ENCODE data around the gene ADRM1.
A peak's percentile ranks its signal among the peaks of the same experiment; 100 is the strongest.

The ADRM1 gene

GRCh38 chr20:62298577-62299249 lies 4.1 kb upstream of the ADRM1 start:
- no peak for DNase-seq

GRCh38 chr20:62299666-62300236 lies 3.0 kb upstream of the ADRM1 start:
- no peak for DNase-seq

GRCh38 chr20:62300319-62300718 lies 2.5 kb upstream of the ADRM1 start:
- no peak for DNase-seq

- DNase-seq, result no peak
These were observed 1.6 kb upstream of the ADRM1 start for GRCh38 chr20:62301111-62301668.

- peak; percentile 95 to 97 for DNase-seq
These were observed 940 bp upstream of the ADRM1 start for GRCh38 chr20:62301773-62302340.

- no peak for DNase-seq
These were observed 204 bp downstream of the ADRM1 start for GRCh38 chr20:62303062-62303339.

- peak in 1 of 2 experiments; percentile 15 for DNase-seq
These were observed 786 bp downstream of the ADRM1 start for GRCh38 chr20:62303340-62304226.

- peak in 1 of 2 experiments; percentile 8 for DNase-seq
These were observed 1.7 kb downstream of the ADRM1 start for GRCh38 chr20:62304331-62305148.

GRCh38 chr20:62305149-62305764 lies 2.5 kb downstream of the ADRM1 start:
- peak; percentile 66 to 83 for DNase-seq

- DNase-seq, result peak; percentile 96 to 97
These were observed 3.1 kb downstream of the ADRM1 start for GRCh38 chr20:62305765-62306413.

- DNase-seq, result peak in 1 of 2 experiments; percentile 12
These were observed 3.8 kb downstream of the ADRM1 start for GRCh38 chr20:62306414-62307187.

- no peak for DNase-seq
These were observed 4.7 kb downstream of the ADRM1 start for GRCh38 chr20:62307226-62308101.

GRCh38 chr20:62308102-62308822 lies 5.5 kb downstream of the ADRM1 start:
- DNase-seq, result no peak

GRCh38 chr20:62309198-62309944 lies 6.6 kb downstream of the ADRM1 start:
- DNase-seq, result no peak

- no peak for DNase-seq
These were observed 7.4 kb downstream of the ADRM1 start for GRCh38 chr20:62309947-62310756.

- no peak for DNase-seq
These were observed 7.9 kb downstream of the ADRM1 start for GRCh38 chr20:62310757-62311121.

GRCh38 chr20:62311150-62311549 lies 8.4 kb downstream of the ADRM1 start:
- DNase-seq, result no peak
